Muscle layer of duodenum (tissue), 2 donors: Measurements from ENCODE around the gene PIAS4.

Experiments used
- H3K27ac ChIP-seq: one replicate; pipeline ENCODE4 v1.7.0; 2013; ENCODE audit warnings: mild to moderate bottlenecking, low read length
- H3K27me3 ChIP-seq: one replicate; pipeline ENCODE4 v1.7.0; 2013; ENCODE audit warnings: low read depth, mild to moderate bottlenecking, control low read depth, low read length
- H3K36me3 ChIP-seq, 2 donors: one replicate each; pipeline ENCODE4 v1.7.0; 2013; ENCODE audit warnings: low read length in 2 of 2, control low read depth in 1 of 2, mild to moderate bottlenecking in 1 of 2; ENCODE audit not compliant: insufficient read depth in 2 of 2, control insufficient read depth in 1 of 2
- H3K4me1 ChIP-seq, 2 donors: one replicate each; pipeline ENCODE4 v1.7.0; 2013; ENCODE audit warnings: low read length in 2 of 2, mild to moderate bottlenecking in 2 of 2, control low read depth in 1 of 2, moderate library complexity in 1 of 2; ENCODE audit not compliant: insufficient read depth in 2 of 2, control insufficient read depth in 1 of 2
- H3K4me3 ChIP-seq, 2 donors: one replicate each; pipeline ENCODE4 v1.7.0; 2013; ENCODE audit warnings: low read length in 2 of 2, low read depth in 1 of 2, mild to moderate bottlenecking in 1 of 2
- H3K9me3 ChIP-seq, 2 donors: one replicate each; pipeline ENCODE4 v1.7.0; 2013; ENCODE audit warnings: low read length in 2 of 2, control low read depth in 1 of 2, mild to moderate bottlenecking in 1 of 2; ENCODE audit not compliant: control insufficient read depth in 1 of 2
- donor health status: healthy.

PIAS4 gene

DNA sequence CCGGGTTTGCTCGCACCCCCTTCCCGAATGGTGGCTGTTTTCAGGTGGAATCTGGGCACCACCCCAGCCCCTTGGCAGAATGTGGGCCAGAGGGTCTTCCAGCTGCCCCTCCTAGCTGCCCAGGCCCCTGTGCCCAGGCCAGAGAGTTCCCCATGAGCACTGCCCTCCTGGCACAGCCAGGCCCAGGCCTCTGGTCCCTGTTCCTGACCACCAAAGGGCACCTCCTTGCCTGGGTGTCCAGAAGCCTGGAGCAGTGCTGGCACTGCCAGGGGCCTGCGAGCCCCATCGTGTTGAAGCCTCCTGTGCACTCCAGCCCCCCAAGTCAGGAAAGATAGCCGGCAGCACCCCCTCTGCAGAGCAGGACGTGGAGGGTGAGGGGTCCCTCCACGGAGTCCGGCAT, 23.4 kb downstream of the PIAS4 start:
- peaks cover 9 to 60% of the 10 kb centered on the region in 2 donors for H3K36me3 ChIP-seq
- peaks cover 0 to 7% of the 10 kb centered on the region in 2 donors for H3K4me1 ChIP-seq
- no peaks in the 10 kb centered on the region for H3K27me3 ChIP-seq
- H3K4me3 ChIP-seq: no peak overlapping the region
- H3K9me3 ChIP-seq: no peaks in the 10 kb centered on the region
- no peak overlapping the region for H3K27ac ChIP-seq

- no peaks in the 10 kb centered on the region for H3K27me3 ChIP-seq
- no peak overlapping the region for H3K27ac ChIP-seq
- peaks cover 0 to 7% of the 10 kb centered on the region in 2 donors for H3K4me1 ChIP-seq
- no peak overlapping the region for H3K4me3 ChIP-seq
- peaks cover 11 to 58% of the 10 kb centered on the region in 2 donors for H3K36me3 ChIP-seq
- H3K9me3 ChIP-seq: no peaks in the 10 kb centered on the region
Measured at GRCh38 chr19:4031420-4031819, 23.9 kb downstream of the PIAS4 start.

DNA sequence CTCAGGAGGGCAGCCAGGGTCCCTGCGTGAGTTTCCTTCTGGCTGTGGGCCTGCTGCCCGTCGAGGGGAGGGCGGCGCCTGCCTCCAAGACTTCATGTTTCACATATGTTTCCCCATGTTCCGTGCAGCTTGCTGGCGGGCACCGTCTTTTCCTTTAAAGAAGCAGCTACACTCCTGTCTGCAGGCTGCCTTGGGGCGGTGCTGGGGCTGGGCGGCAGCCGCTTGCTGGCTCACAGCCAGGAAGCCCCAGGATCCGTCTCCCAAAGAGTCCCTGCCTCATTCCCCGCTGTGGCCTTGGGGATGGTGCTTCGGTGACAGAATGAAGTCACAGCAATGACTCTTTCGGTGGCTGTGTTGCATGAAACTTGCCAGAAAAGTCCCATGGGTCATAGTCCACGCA, 24.9 kb downstream of the PIAS4 start:
- no peak overlapping the region for H3K27ac ChIP-seq
- H3K9me3 ChIP-seq: no peaks in the 10 kb centered on the region
- H3K36me3 ChIP-seq: peaks cover 16 to 67% of the 10 kb centered on the region in 2 donors
- H3K27me3 ChIP-seq: no peaks in the 10 kb centered on the region
- peaks cover 0 to 7% of the 10 kb centered on the region in 2 donors for H3K4me1 ChIP-seq
- H3K4me3 ChIP-seq: no peak overlapping the region

DNA sequence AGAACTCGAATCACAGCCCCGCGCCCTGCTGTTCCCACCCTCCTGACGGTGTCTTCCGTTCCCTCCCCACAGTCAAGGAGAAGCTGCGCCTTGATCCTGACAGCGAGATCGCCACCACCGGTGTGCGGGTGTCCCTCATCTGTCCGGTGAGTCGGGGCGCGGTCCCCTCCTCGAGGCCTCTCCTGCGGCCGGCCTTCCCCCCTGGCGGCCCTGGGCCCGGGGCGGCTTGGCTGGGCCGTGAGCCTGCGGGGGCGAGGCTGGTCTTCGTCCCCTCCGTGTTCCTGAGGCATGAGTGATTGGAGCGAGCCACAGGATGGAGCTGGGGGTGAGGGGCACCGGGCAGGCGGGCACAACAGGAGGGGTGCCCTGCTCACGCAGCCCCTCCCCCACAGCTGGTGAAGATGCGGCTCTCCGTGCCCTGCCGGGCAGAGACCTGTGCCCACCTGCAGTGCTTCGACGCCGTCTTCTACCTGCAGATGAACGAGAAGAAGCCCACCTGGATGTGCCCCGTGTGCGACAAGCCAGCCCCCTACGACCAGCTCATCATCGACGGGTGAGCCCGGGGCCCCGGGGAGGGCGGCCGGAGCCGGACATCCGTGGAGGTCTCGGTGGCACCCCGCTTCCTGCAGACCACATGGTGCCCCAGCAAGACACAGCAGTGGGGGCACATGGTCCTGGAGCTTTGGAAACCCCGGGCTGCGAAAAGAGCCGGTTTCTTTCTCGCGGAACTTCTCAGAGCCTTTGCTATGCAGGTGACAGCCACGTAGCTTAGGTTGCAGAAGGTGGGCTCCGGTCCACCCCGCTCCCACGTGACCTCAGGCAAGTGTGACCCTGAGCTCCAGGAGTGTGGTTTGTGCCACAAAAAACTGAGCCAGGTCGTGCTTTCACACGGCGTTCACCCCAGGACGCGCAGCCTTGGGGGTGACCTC, 25.8 kb downstream of the PIAS4 start:
- H3K4me3 ChIP-seq: no peak overlapping the region
- H3K9me3 ChIP-seq: no peaks in the 10 kb centered on the region
- H3K27ac ChIP-seq: no peak overlapping the region
- H3K4me1 ChIP-seq: peaks cover 0 to 7% of the 10 kb centered on the region in 2 donors
- H3K27me3 ChIP-seq: no peaks in the 10 kb centered on the region
- H3K36me3 ChIP-seq: peaks cover 16 to 74% of the 10 kb centered on the region in 2 donors

GRCh38 chr19:4034048-4035017, 26.8 kb downstream of the PIAS4 start:
- Histone ChIP-seq H3K27ac (no peak overlapping the region), H3K4me1 (peaks cover 0 to 7% of the 10 kb centered on the region in 2 donors), H3K9me3 (no peaks in the 10 kb centered on the region), H3K36me3 (peaks cover 16 to 64% of the 10 kb centered on the region in 2 donors), H3K27me3 (no peaks in the 10 kb centered on the region), H3K4me3 (no peak overlapping the region)

DNA sequence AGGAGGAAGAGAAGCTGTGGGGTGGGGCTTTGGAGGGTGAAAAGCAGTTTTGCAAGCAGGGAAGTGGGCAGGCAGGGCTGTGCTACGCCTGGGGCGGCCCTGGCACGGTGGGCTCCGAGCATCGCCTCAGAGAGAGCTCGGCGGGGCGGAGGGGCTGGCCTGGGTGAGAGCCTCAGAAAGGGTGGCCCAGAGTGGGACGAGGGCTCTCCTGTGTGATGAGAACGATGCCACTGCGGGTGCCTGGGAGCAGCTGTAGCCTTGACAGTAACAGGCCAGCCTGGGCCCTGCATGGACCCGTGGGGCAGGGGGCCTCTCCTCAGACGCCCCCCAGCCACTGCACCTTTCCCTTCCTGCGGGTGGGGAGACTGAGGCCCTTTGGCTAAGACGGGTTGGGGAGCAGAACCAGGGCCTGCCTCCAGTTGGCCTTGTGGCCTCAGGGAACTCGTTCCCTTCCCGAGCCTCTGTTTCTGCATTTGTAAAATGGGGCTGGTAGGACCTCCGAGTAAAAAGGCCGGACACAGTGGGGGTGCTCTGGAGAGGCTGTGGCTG, 27.6 kb downstream of the PIAS4 start:
- no peak overlapping the region for H3K27ac ChIP-seq
- peaks cover 0 to 7% of the 10 kb centered on the region in 2 donors for H3K4me1 ChIP-seq
- no peaks in the 10 kb centered on the region for H3K27me3 ChIP-seq
- H3K36me3 ChIP-seq: peaks cover 16 to 61% of the 10 kb centered on the region in 2 donors
- no peaks in the 10 kb centered on the region for H3K9me3 ChIP-seq
- no peak overlapping the region for H3K4me3 ChIP-seq

GRCh38 chr19:4035582-4035981, 28.0 kb downstream of the PIAS4 start:
- peaks cover 16 to 59% of the 10 kb centered on the region in 2 donors for H3K36me3 ChIP-seq
- H3K4me1 ChIP-seq: peaks cover 0 to 7% of the 10 kb centered on the region in 2 donors
- H3K27ac ChIP-seq: no peak overlapping the region
- H3K9me3 ChIP-seq: no peaks in the 10 kb centered on the region
- no peaks in the 10 kb centered on the region for H3K27me3 ChIP-seq
- no peak overlapping the region for H3K4me3 ChIP-seq

GRCh38 chr19:4036576-4037300, 29.2 kb downstream of the PIAS4 start:
- peaks cover 16 to 56% of the 10 kb centered on the region in 2 donors for H3K36me3 ChIP-seq
- H3K4me3 ChIP-seq: no peak overlapping the region
- no peaks in the 10 kb centered on the region for H3K9me3 ChIP-seq
- H3K27ac ChIP-seq: no peak overlapping the region
- H3K4me1 ChIP-seq: peaks cover 0 to 4% of the 10 kb centered on the region in 2 donors
- H3K27me3 ChIP-seq: no peaks in the 10 kb centered on the region

DNA sequence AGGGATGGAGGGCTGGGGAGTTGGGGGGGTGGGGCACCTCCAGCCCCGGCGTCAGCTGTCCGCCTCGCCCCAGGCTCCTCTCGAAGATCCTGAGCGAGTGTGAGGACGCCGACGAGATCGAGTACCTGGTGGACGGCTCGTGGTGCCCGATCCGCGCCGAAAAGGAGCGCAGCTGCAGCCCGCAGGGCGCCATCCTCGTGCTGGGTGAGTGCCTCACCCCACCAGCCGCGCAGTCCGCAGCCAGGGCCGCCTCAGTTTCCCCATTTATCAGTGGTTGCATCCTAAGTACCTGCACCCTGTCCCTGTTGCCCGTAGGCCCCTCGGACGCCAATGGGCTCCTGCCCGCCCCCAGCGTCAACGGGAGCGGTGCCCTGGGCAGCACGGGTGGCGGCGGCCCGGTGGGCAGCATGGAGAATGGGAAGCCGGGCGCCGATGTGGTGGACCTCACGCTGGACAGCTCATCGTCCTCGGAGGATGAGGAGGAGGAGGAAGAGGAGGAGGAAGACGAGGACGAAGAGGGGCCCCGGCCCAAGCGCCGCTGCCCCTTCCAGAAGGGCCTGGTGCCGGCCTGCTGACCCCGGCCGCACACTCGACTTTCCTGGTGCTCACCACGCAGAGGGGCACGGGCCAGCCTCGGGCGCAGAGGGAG, 29.9 kb downstream of the PIAS4 start:
- peaks cover 0 to 4% of the 10 kb centered on the region in 2 donors for H3K4me1 ChIP-seq
- no peak overlapping the region for H3K4me3 ChIP-seq
- peaks cover 20 to 61% of the 10 kb centered on the region in 2 donors for H3K36me3 ChIP-seq
- no peaks in the 10 kb centered on the region for H3K9me3 ChIP-seq
- H3K27me3 ChIP-seq: no peaks in the 10 kb centered on the region
- no peak overlapping the region for H3K27ac ChIP-seq

- H3K27ac ChIP-seq: no peak overlapping the region
- peaks cover 0 to 4% of the 10 kb centered on the region in 2 donors for H3K4me1 ChIP-seq
- no peaks in the 10 kb centered on the region for H3K9me3 ChIP-seq
- H3K27me3 ChIP-seq: no peaks in the 10 kb centered on the region
- H3K36me3 ChIP-seq: peaks cover 20 to 58% of the 10 kb centered on the region in 2 donors
- H3K4me3 ChIP-seq: no peak overlapping the region
Measured at GRCh38 chr19:4038057-4038456, 30.5 kb downstream of the PIAS4 start.
